ENCODE data around the gene TMEM95.
"Not testable (repeated sequence)": the region's sequence is repeated elsewhere in the genome, so short reads cannot be mapped to it uniquely, and the experiment has no call there.

DNA sequence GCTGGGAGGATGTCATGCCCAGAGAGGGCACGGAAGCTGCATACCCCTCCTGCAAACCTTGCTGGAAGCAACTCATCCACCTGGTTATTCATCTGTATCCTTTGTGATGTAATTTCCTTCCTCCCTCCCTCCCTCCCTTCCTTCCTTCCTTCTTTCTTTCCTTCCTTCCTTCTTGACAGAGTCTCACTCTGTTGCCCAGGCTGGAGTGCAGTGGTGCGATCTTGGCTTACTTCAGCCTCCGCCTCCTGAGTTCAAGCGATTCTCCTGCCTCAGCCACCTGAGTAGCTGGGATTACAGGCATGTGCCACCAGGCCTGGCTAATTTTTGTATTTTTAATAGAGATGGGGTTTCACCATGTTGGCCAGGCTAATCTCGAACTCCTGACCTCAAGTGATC lies 13.6 kb downstream of the TMEM95 start:
- TF ChIP-seq POLR2A (IDR thresholded peaks at IDR 0.05): not testable (repeated sequence)
- TF ChIP-seq, protein P1, sequence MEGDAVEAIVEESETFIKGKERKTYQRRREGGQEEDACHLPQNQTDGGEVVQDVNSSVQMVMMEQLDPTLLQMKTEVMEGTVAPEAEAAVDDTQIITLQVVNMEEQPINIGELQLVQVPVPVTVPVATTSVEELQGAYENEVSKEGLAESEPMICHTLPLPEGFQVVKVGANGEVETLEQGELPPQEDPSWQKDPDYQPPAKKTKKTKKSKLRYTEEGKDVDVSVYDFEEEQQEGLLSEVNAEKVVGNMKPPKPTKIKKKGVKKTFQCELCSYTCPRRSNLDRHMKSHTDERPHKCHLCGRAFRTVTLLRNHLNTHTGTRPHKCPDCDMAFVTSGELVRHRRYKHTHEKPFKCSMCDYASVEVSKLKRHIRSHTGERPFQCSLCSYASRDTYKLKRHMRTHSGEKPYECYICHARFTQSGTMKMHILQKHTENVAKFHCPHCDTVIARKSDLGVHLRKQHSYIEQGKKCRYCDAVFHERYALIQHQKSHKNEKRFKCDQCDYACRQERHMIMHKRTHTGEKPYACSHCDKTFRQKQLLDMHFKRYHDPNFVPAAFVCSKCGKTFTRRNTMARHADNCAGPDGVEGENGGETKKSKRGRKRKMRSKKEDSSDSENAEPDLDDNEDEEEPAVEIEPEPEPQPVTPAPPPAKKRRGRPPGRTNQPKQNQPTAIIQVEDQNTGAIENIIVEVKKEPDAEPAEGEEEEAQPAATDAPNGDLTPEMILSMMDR (IDR thresholded peaks at IDR 0.05 in 4 of 5, conservative IDR thresholded peaks at IDR 0.05 in 1 of 5): not testable (repeated sequence)

Data from gastrocnemius medialis (tissue), 4 donors.